Endothelial cell of umbilical vein (primary cell): ENCODE data around the gene SARS1. TPM values are rescaled to one million over a fixed set of nuclear protein-coding genes. Genes with fewer than 3 reads are reported as not detected.

Experiments
- BruUV-seq: library from RNA; stranded (reverse); fragments of 400-500 nt; replicated peaks from 2 replicates; lab custom pipeline; 2021; lab: Mats Ljungman, UMichigan
- CTCF ChIA-PET: fragments of 300-600, 350-600 bp; sonication (Branson Sonifier 250); formaldehyde crosslinking; loops from one replicate; lab custom pipeline; 2021; ENCODE audit warnings: antibody characterized with exemption, inconsistent platforms; lab: Charles Lee
- POLR2A ChIA-PET: fragments of 300-600, 350-600 bp; sonication (Branson Sonifier 250); formaldehyde crosslinking; loops from one replicate; lab custom pipeline; 2021; ENCODE audit warnings: antibody characterized with exemption, inconsistent platforms; lab: Charles Lee
- DNase-seq: peaks from one replicate; pipeline ENCODE4 v3.0.0-alpha.2; 2011; ENCODE audit warnings: low read depth, low spot score
- FAIRE-seq: peaks from 2 replicates; lab custom pipeline; 2011; peaks lifted over from hg19 to GRCh38; lab: Jason Lieb, UNC
- H2AFZ ChIP-seq: 2 replicates; pipeline ENCODE4 v1.6.0; 2012; ENCODE audit warnings: low read depth, low read length, control low read depth, inconsistent platforms
- H3K27ac ChIP-seq: 2 replicates; pipeline ENCODE4 v1.5.1; 2011; ENCODE audit warnings: low read depth, mild to moderate bottlenecking, control low read depth, low read length, moderate library complexity; ENCODE audit not compliant: insufficient read depth
- H3K27me3 ChIP-seq, 2 experiments: 2 replicates each; pipeline versions ENCODE4 v1.6.0 to v1.6.1; 2011; ENCODE audit warnings: low read length in 2 of 2, mixed read lengths in 1 of 2; ENCODE audit not compliant: control insufficient read depth in 2 of 2, insufficient read depth in 2 of 2
- H3K36me3 ChIP-seq, 2 experiments: 2 replicates in 1 of 2; 3 replicates in 1 of 2; pipeline ENCODE4 v1.5.1; 2011; ENCODE audit warnings: low read length in 2 of 2, mild to moderate bottlenecking in 1 of 2, moderate library complexity in 1 of 2; ENCODE audit not compliant: control insufficient read depth in 2 of 2, insufficient read depth in 2 of 2; ENCODE audit errors: extremely low read depth in 1 of 2
- H3K4me1 ChIP-seq: 3 replicates; pipeline ENCODE4 v1.5.1; 2011; ENCODE audit warnings: mild to moderate bottlenecking, low read length; ENCODE audit not compliant: control insufficient read depth, insufficient read depth; ENCODE audit errors: extremely low read depth
- H3K4me2 ChIP-seq: 2 replicates; pipeline ENCODE4 v1.6.1; 2011; ENCODE audit warnings: low read length, control low read depth, mixed read lengths; ENCODE audit not compliant: insufficient read depth
- H3K4me3 ChIP-seq, 3 experiments: fragments of 200-600 bp in 1 of 3; sonication (generic), shearing (Covaris generic) in 1 of 3; replicated peaks in 1 of 3; 2 replicates each; pipeline ENCODE4 v1.5.1; 2011 to 2016; ENCODE audit warnings: control low read depth in 3 of 3, low read length in 3 of 3, mild to moderate bottlenecking in 2 of 3, inconsistent platforms in 1 of 3, low read depth in 1 of 3, moderate library complexity in 1 of 3; ENCODE audit not compliant: insufficient read depth in 1 of 3
- H3K79me2 ChIP-seq: 2 replicates; pipeline ENCODE4 v1.6.0; 2012; ENCODE audit warnings: low read length, inconsistent platforms; ENCODE audit not compliant: control insufficient read depth, insufficient read depth
- H3K9ac ChIP-seq: replicated peaks from 2 replicates; pipeline ENCODE3; 2011; ENCODE audit warnings: low read length, control low read depth; ENCODE audit not compliant: insufficient read depth; ENCODE audit errors: extremely low read depth
- H3K9me1 ChIP-seq: replicated peaks from 3 replicates; pipeline ENCODE4 v1.6.0; 2011; ENCODE audit warnings: mild to moderate bottlenecking, low read length; ENCODE audit not compliant: control insufficient read depth, insufficient read depth; ENCODE audit errors: extremely low read depth
- H3K9me3 ChIP-seq: replicated peaks from 2 replicates; pipeline ENCODE4 v1.5.1; 2012; ENCODE audit warnings: low read length, inconsistent platforms; ENCODE audit not compliant: control insufficient read depth, insufficient read depth
- H4K20me1 ChIP-seq: replicated peaks from 2 replicates; pipeline ENCODE3; 2011; ENCODE audit warnings: mild to moderate bottlenecking, low read length; ENCODE audit not compliant: control insufficient read depth, insufficient read depth; ENCODE audit errors: extremely low read depth
- EZH2 ChIP-seq: IDR thresholded peaks from 2 replicates; pipeline ENCODE4 v1.6.1; 2012; ENCODE audit warnings: borderline replicate concordance, low read depth, mild to moderate bottlenecking, moderate library complexity, low read length, inconsistent platforms; ENCODE audit not compliant: severe bottlenecking
- FOS ChIP-seq: IDR thresholded peaks from 2 replicates; pipeline ENCODE4 v1.6.1; 2011; ENCODE audit warnings: mild to moderate bottlenecking, low read length, moderate library complexity, borderline replicate concordance; ENCODE audit not compliant: insufficient read depth
- GATA2 ChIP-seq: IDR thresholded peaks from 2 replicates; pipeline ENCODE4 v1.7.0; 2011; ENCODE audit warnings: low read depth, mild to moderate bottlenecking, moderate library complexity, mixed read lengths, low read length; ENCODE audit not compliant: insufficient read length, insufficient read depth
- JUN ChIP-seq: IDR thresholded peaks from 2 replicates; pipeline ENCODE4 v1.6.1; 2011; ENCODE audit warnings: borderline replicate concordance, low read depth; ENCODE audit not compliant: insufficient read length, insufficient read depth
- MYC ChIP-seq: IDR thresholded peaks from one replicate; pipeline ENCODE4 v1.6.1; 2011; ENCODE audit warnings: mild to moderate bottlenecking, low read depth, low read length
- POLR2A ChIP-seq: IDR thresholded peaks from 2 replicates; pipeline ENCODE4 v1.6.1; 2012; ENCODE audit warnings: low read depth, mild to moderate bottlenecking, control low read depth, low read length
- POLR2AphosphoS5 ChIP-seq: IDR thresholded peaks from 2 replicates; pipeline ENCODE4 v1.6.1; 2012; ENCODE audit warnings: low read depth, mild to moderate bottlenecking, control low read depth, low read length, moderate library complexity; ENCODE audit not compliant: insufficient read depth
- dilution Hi-C: fragments of 300-500 bp; cut with MboI; formaldehyde crosslinking; loops from one replicate; pipeline ENCODE4 v1.15.0; 2019; ENCODE audit warnings: low sequenced_read_pairs; ENCODE audit not compliant: extremely low pct_ligation_motif_present
- intact Hi-C: fragments of 100-400 bp; cut with micrococcal nuclease; formaldehyde crosslinking; loops from one replicate; pipeline ENCODE4 v1.10.0; 2022
- polyA plus RNA-seq, 4 experiments: library from polyadenylated mRNA; depleted of rRNA in 3 of 4; stranded (reverse) in 3 of 4; unstranded in 1 of 4; fragments of >200 nt; gene quantifications; 2 replicates each; pipeline versions ENCODE4 v1.2.1 to v1.2.3, GENCODE V29; 2011 to 2012; ENCODE audit warnings: missing spikeins in 1 of 4
- total RNA-seq: library from RNA; stranded (reverse); gene quantifications from 2 replicates; pipeline ENCODE4 v1.2.3, GENCODE V29; 2021
- TF ChIP-seq, protein P1 (sequence below): IDR thresholded peaks from 2 replicates; pipeline ENCODE4 v1.6.1; 2011; ENCODE audit not compliant: insufficient read depth, insufficient read length
- TF ChIP-seq, protein P2 (sequence below), 2 donors: IDR thresholded peaks; 1 replicate in 1 of 2; 2 replicates in 1 of 2; pipeline ENCODE4 v1.5.1; 2011; ENCODE audit warnings: low read length in 2 of 2, mild to moderate bottlenecking in 2 of 2, moderate library complexity in 2 of 2, control low read depth in 1 of 2, inconsistent platforms in 1 of 2, low read depth in 1 of 2; ENCODE audit not compliant: insufficient read depth in 1 of 2; ENCODE audit errors: extremely low read depth in 1 of 2

The SARS1 gene
- total and polyA plus RNA-seq, 2 donors (not counting 3 experiments of a cell fraction or from before 2014, with no cell fraction given): 110 to 178 TPM

DNA sequence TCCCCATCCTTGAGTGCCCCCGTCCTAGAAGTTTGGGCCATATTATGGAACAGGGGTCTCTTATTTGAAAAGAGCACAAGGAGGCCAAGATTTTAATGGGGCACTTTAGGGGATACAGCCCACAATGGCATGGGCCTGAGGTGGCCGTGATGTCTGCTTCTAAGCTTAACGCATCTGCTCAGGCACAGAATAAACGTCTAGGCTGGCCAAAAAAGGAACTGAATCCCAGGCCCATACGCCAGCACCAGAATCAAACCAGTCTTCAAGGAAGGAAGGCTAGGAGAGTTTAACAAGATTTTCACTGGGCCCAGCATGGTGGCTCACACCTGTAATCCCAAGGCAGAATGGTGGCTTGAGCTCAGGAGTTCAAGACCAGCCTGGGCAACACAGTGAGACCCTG lies 9.2 kb upstream of the SARS1 start:
- Histone ChIP-seq H3K9me3 (no peaks in the 10 kb centered on the region), H3K4me1 (no peaks in the 10 kb centered on the region), H3K36me3 (no peaks in the 10 kb centered on the region), H3K4me3 (no peak overlapping the region), H3K9me1 (no peaks in the 10 kb centered on the region), H2AFZ (no peak overlapping the region), H3K27me3 (peaks cover 0 to 2% of the 10 kb centered on the region in 2 experiments), H3K4me2 (no peak overlapping the region), H3K79me2 (no peaks in the 10 kb centered on the region), H4K20me1 (no peaks in the 10 kb centered on the region), H3K9ac (no peak overlapping the region), H3K27ac (no peak overlapping the region)
- FAIRE-seq (no peak), DNase-seq (no peak)
- no TSS peak for BruUV-seq
- dilution Hi-C loops (no loop called here), intact Hi-C loops (no loop called here)
- ChIA-PET POLR2A (no interaction called here), CTCF (no interaction called here)
- TF ChIP-seq, protein P1, sequence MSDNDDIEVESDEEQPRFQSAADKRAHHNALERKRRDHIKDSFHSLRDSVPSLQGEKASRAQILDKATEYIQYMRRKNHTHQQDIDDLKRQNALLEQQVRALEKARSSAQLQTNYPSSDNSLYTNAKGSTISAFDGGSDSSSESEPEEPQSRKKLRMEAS: no peak
- no peak for TF ChIP-seq GATA2
- TF ChIP-seq POLR2AphosphoS5: no peak

DNA sequence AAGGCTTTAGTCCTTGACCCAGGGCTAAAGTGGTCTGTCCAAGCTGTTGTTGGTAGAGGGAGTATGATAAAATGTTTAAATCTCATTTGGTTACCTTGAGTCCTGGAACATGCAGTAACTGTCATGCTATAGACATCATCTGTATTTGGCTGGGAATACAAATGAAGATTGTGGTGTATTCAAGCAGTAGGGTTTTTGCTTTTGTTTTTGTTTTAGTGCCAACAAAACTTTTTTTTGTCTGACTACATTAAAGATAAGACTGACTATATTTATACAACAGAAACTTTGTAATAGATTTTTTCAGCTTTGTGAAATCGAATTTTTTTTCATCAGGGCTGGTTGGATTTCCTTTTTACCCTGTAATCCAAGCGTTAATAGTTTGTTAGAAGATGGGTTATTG lies 7.4 kb upstream of the SARS1 start:
- no TSS peak for BruUV-seq
- no peak overlapping the region for H3K4me2 ChIP-seq
- DNase-seq: no peak
- TF ChIP-seq GATA2 (no peak), JUN (no peak), POLR2AphosphoS5 (no peak), FOS (no peak), EZH2 (no peak), POLR2A (no peak), MYC (no peak)
- TF ChIP-seq, protein P1: no peak
- TF ChIP-seq, protein P2, sequence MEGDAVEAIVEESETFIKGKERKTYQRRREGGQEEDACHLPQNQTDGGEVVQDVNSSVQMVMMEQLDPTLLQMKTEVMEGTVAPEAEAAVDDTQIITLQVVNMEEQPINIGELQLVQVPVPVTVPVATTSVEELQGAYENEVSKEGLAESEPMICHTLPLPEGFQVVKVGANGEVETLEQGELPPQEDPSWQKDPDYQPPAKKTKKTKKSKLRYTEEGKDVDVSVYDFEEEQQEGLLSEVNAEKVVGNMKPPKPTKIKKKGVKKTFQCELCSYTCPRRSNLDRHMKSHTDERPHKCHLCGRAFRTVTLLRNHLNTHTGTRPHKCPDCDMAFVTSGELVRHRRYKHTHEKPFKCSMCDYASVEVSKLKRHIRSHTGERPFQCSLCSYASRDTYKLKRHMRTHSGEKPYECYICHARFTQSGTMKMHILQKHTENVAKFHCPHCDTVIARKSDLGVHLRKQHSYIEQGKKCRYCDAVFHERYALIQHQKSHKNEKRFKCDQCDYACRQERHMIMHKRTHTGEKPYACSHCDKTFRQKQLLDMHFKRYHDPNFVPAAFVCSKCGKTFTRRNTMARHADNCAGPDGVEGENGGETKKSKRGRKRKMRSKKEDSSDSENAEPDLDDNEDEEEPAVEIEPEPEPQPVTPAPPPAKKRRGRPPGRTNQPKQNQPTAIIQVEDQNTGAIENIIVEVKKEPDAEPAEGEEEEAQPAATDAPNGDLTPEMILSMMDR (IDR thresholded peaks at IDR 0.05; ENCODE audit: extremely low read depth in 1 of 2, insufficient read depth in 1 of 2, low read depth in 1 of 2, low read length in 2 of 2): no peak
- no peak for FAIRE-seq
- no peaks in the 10 kb centered on the region for H3K4me1 ChIP-seq
- H2AFZ ChIP-seq: no peak overlapping the region
- no peak overlapping the region for H3K27ac ChIP-seq
- no peak overlapping the region for H3K4me3 ChIP-seq
- dilution Hi-C loops: no loop called here
- peaks cover 0 to 2% of the 10 kb centered on the region in 2 experiments for H3K27me3 ChIP-seq
- POLR2A ChIA-PET: no interaction called here
- no peaks in the 10 kb centered on the region for H4K20me1 ChIP-seq
- H3K9me3 ChIP-seq: no peaks in the 10 kb centered on the region
- H3K36me3 ChIP-seq: no peaks in the 10 kb centered on the region
- no peak overlapping the region for H3K9ac ChIP-seq
- CTCF ChIA-PET: interaction anchor here (1.0 kb wide), 1 partner anchor 8 kb away, joined by 3 read pairs; no protein-coding TSS in a partner anchor
- H3K9me1 ChIP-seq: no peaks in the 10 kb centered on the region
- intact Hi-C loops: no loop called here
- no peaks in the 10 kb centered on the region for H3K79me2 ChIP-seq
